Measurements from ENCODE around the gene PHRF1.

Gene PHRF1

DNA sequence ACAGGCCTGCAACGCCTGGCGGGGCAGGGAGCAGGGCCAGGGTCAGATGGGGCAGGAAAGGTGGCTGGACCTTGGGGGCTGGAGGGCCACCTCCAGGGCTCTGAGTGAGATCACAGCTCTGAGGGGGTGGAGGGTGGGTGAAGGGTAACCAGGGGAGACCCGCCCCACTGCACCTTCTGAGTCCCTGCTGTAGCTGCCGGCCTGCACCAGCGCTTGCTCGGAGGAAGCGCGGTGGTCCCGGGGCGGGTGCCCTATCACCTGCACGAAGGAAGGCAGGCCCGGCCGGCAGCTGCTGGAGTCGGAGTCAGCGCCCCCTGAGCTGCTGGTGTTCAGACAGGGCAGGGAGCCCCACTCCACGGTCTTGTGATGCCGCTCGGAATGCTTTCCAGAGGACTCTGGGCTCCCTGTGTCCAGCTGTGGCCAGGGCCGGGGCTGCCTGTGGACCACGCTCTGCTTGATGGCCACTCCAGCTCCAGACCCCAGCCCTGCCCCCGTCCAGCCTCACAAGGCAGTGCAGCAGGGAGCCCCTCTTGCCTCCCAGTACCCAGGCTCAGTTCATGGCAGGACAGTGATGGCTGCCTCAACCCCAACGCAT is 19.5 kb upstream of the PHRF1 start:
- no peak for DNase-seq (ENCODE audit: low read depth)

GRCh38 chr11:557328-558132 is 18.7 kb upstream of the PHRF1 start:
- no peak for DNase-seq (ENCODE audit: low read depth)

- no peak for DNase-seq (ENCODE audit: low read depth)
These were observed 17.8 kb upstream of the PHRF1 start for GRCh38 chr11:558503-558902.

- DNase-seq (ENCODE audit: low read depth): no peak
These were observed 17.1 kb upstream of the PHRF1 start for GRCh38 chr11:559020-559620.

GRCh38 chr11:559712-560304 is 16.5 kb upstream of the PHRF1 start:
- DNase-seq (ENCODE audit: low read depth): no peak

DNA sequence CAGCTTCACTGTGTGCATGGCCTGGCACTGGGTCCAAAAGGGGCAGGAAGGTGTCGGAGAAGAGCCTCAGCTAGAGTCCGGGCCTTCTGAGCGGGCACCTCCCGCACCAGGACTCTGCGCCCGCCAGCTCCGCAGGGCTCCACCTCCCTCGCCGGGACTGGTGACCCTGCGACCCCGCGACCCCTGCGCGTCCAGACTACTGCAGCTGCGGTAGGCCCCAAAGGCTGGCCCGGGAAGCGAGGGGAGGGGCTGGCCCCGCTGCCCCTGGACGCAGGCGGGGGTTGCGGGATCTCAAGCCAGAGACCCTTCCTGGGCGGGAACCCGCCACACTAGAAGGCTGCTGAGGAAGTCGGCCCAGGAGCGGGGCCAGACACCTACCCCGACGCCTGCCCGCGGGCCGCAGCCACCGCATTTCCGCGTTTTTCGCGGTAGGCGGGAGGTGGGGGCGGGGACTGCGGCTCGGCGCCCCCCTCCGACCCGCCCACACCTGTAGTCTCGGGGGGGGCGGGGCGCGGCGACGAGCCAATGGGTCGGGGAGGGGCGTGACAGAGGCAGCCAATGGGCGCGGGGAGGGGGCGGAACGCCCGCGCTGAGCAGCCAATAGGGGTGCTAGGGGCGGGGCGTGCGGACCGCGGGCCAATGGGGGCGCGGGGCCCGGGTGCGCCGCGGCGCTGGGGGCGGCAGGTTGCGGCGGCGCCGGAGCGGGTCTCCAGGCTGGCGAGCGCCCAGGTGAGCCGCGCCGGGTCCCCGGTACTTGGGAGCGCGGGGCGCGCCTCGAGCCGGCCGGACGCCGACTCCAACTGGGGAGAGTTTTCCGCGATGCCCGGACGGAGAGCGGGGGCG is 15.7 kb upstream of the PHRF1 start, which contains the start of the genes LMNTD2 and RASSF7:
Gene LMNTD2 (minus strand): TSS at position 434 of the 843 bp plus-strand sequence. CDS start 22 bp downstream, at position 412.
Gene RASSF7 (plus strand): TSS at position 666 of the 843 bp plus-strand sequence. CDS start 799 bp downstream, outside the sequence.
- peak; percentile 84 for DNase-seq (ENCODE audit: low read depth)

DNA sequence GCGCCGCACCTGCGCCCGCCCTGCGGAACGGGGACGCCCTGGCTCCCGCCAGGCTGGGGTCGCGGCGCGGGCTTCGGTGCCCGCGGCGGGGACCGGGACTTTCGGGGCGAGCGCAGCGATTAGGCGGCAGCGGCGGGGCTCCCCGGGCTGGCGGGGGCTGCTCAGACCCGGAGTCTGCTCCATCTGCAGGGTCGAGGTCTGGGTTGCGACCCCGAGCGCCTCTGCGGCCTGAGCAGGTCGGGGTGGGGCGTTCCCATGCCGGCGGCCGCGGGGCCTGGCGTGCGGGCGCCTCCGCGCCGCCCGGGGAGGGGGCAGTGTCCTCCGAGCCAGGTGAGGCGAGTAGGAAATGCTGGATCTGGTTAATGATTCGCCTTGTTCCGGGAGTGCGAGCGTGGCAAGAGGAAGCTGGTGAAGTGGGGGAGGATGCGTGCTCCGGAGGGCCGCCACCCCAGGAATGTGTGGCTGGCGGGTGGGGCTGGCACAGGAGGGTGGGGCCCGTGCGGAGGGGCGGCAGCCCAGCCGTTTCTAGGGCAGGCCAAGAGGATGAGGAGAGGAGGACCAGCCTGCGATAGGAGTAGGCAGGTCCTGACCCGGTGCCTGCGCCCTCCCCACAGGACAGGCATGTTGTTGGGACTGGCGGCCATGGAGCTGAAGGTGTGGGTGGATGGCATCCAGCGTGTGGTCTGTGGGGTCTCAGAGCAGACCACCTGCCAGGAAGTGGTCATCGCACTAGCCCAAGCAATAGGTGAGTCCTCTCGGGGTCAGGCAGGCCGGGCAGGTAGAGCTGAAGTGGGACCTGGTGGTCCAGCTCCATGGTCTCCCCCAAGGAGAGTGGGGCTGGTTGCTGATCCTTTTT is 14.9 kb upstream of the PHRF1 start:
- DNase-seq (ENCODE audit: low read depth): peak; percentile 68

DNA sequence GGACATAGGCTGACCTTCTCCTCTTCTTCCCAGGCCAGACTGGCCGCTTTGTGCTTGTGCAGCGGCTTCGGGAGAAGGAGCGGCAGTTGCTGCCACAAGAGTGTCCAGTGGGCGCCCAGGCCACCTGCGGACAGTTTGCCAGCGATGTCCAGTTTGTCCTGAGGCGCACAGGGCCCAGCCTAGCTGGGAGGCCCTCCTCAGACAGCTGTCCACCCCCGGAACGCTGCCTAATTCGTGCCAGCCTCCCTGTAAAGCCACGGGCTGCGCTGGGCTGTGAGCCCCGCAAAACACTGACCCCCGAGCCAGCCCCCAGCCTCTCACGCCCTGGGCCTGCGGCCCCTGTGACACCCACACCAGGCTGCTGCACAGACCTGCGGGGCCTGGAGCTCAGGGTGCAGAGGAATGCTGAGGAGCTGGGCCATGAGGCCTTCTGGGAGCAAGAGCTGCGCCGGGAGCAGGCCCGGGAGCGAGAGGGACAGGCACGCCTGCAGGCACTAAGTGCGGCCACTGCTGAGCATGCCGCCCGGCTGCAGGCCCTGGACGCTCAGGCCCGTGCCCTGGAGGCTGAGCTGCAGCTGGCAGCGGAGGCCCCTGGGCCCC is 14.1 kb upstream of the PHRF1 start:
- DNase-seq (ENCODE audit: low read depth): no peak

DNA sequence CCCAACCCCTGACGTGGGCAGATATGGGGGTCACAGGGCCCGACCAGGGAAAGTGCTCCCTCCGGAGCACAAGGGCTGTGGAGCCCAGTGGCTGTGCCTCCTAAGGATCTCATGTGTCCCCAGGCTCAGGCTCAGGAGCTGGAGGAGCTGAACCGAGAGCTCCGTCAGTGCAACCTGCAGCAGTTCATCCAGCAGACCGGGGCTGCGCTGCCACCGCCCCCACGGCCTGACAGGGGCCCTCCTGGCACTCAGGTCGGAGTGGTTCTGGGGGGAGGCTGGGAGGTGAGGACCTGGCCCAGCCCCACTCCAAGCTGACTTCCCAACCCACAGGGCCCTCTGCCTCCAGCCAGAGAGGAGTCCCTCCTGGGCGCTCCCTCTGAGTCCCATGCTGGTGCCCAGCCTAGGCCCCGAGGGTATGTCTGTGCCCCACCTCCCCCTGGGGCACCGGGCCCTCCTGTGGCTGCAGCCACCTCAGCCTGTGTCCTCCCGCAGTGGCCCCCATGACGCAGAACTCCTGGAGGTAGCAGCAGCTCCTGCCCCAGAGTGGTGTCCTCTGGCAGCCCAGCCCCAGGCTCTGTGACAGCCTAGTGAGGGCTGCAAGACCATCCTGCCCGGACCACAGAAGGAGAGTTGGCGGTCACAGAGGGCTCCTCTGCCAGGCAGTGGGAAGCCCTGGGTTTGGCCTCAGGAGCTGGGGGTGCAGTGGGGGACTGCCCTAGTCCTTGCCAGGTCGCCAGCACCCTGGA is 13.0 kb upstream of the PHRF1 start:
- DNase-seq (ENCODE audit: low read depth): no peak

GRCh38 chr11:563812-564578 is 12.3 kb upstream of the PHRF1 start:
- DNase-seq (ENCODE audit: low read depth): no peak

GRCh38 chr11:565921-566509 is 10.3 kb upstream of the PHRF1 start:
- peak; percentile 26 for DNase-seq (ENCODE audit: low read depth)

DNA sequence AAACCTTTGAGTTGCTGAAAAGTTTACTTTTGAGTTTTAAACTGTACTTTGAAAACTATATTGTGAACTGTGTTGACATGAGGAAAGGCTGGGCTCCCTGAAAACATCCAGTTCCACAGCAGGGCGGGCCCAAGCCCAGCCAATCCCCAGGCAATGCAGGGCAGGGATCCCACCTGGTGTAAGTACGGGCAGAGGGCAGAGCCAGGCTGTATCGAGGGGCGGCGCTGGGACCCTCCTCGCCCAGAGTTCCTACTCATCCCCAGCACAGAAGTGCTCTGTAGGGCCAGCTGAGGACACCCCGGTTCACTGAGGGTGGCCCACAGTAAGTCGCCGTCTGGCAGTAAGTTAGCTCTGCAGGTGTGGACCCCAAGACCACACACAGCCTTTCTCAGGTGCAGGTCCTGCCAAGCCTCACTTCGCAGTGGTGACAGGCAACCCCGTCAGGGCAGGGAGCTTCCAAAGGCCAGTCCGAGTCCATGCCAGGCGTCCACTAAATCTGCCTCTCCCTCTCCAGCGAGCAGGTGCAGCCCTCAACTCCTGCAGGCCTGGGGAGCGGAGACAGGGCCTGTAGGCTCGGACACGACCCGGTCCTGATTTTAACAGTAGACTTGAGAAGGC is 9.2 kb upstream of the PHRF1 start:
- DNase-seq (ENCODE audit: low read depth): no peak

GRCh38 chr11:567629-568292 is 8.5 kb upstream of the PHRF1 start:
- no peak for DNase-seq (ENCODE audit: low read depth)

- DNase-seq (ENCODE audit: low read depth): peak; percentile 95
These were observed 7.7 kb upstream of the PHRF1 start for GRCh38 chr11:568306-569157.

GRCh38 chr11:569158-569885 is 6.9 kb upstream of the PHRF1 start:
- no peak for DNase-seq (ENCODE audit: low read depth)

DNA sequence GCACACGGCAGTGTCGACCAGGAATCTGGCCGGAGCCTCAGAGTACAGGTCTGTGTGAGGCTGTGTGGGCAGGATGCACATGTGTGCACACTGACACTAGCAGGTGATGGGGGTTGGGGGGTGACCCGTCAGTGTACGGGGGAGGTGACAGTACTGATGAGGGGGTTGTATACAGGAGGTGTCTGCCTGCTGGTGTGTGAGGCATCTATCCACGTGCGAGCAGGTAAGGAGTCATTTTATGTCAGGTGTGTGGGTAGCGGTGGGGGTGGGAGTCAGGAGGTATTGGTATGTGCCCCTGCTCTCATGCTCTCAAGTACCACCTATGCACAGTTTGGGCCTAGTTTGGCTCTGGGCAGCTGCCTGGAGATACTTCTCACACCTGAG is 4.5 kb upstream of the PHRF1 start:
- no peak for DNase-seq (ENCODE audit: low read depth)

All from EH (cell line).